ENCODE data around the gene DIPK2B. TPM values are rescaled to one million over a fixed set of nuclear protein-coding genes. Genes with fewer than 3 reads are reported as not detected.

DIPK2B gene
- total RNA-seq, 2 experiments from 2014 or later, result not detected

GRCh38 chrX:45229348-45229747 is 28.7 kb upstream of the DIPK2B start:
- no peaks in the 10 kb centered on the region for H3K9me3 ChIP-seq (ENCODE audit: low read length)
- BruUV-seq (replicated peaks), result no TSS peak
- no peaks in the 10 kb centered on the region for H3K79me2 ChIP-seq (ENCODE audit: insufficient read depth, low read depth, low read length)
- no peaks in the 10 kb centered on the region for H4K20me1 ChIP-seq (ENCODE audit: insufficient read depth, low read length)
- POLR2A ChIA-PET, result no interaction called here
- H3K4me2 ChIP-seq (ENCODE audit: low read length), result no peak overlapping the region
- H3K36me3 ChIP-seq (ENCODE audit: insufficient read depth, low read length), result no peaks in the 10 kb centered on the region
- peaks cover 20% of the 10 kb centered on the region for H3K4me1 ChIP-seq (ENCODE audit: insufficient read depth, low read length, poor library complexity, severe bottlenecking)
- no peak overlapping the region for H3K27ac ChIP-seq (ENCODE audit: low read depth, low read length, poor library complexity, severe bottlenecking)
- CTCF ChIA-PET (ENCODE audit: unreplicated experiment), result no interaction called here
- intact Hi-C loops (cut with micrococcal nuclease; ENCODE audit: unreplicated experiment), result no loop called here
- H2AFZ ChIP-seq (ENCODE audit: low read length), result no peak overlapping the region
- H3K9me2 ChIP-seq (ENCODE audit: insufficient read depth, low read length), result no peaks in the 10 kb centered on the region
- no peak for DNase-seq (ENCODE audit: low spot score)
- no peak overlapping the region for H3K4me3 ChIP-seq (ENCODE audit: low read depth, low read length, poor library complexity, severe bottlenecking)
- TF ChIP-seq, protein P1, sequence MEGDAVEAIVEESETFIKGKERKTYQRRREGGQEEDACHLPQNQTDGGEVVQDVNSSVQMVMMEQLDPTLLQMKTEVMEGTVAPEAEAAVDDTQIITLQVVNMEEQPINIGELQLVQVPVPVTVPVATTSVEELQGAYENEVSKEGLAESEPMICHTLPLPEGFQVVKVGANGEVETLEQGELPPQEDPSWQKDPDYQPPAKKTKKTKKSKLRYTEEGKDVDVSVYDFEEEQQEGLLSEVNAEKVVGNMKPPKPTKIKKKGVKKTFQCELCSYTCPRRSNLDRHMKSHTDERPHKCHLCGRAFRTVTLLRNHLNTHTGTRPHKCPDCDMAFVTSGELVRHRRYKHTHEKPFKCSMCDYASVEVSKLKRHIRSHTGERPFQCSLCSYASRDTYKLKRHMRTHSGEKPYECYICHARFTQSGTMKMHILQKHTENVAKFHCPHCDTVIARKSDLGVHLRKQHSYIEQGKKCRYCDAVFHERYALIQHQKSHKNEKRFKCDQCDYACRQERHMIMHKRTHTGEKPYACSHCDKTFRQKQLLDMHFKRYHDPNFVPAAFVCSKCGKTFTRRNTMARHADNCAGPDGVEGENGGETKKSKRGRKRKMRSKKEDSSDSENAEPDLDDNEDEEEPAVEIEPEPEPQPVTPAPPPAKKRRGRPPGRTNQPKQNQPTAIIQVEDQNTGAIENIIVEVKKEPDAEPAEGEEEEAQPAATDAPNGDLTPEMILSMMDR (conservative IDR thresholded peaks at IDR 0.05; ENCODE audit: low read length), result no peak
- no peak for TF ChIP-seq EZH2phosphoT487 (IDR thresholded peaks at IDR 0.05; ENCODE audit: borderline replicate concordance, low read depth, low read length)

- no peak overlapping the region for H3K4me2 ChIP-seq (ENCODE audit: low read length)
- TF ChIP-seq, protein P1 (conservative IDR thresholded peaks at IDR 0.05; ENCODE audit: low read length), result no peak
- no peak for TF ChIP-seq EZH2phosphoT487 (IDR thresholded peaks at IDR 0.05; ENCODE audit: borderline replicate concordance, low read depth, low read length)
- no peak overlapping the region for H2AFZ ChIP-seq (ENCODE audit: low read length)
- H3K4me3 ChIP-seq (ENCODE audit: low read depth, low read length, poor library complexity, severe bottlenecking), result no peak overlapping the region
- H3K27ac ChIP-seq (ENCODE audit: low read depth, low read length, poor library complexity, severe bottlenecking), result no peak overlapping the region
- ChIA-PET CTCF (ENCODE audit: unreplicated experiment) (no interaction called here), POLR2A (no interaction called here)
- BruUV-seq (replicated peaks), result no TSS peak
- no peaks in the 10 kb centered on the region for H3K36me3 ChIP-seq (ENCODE audit: insufficient read depth, low read length)
- peaks cover 20% of the 10 kb centered on the region for H3K4me1 ChIP-seq (ENCODE audit: insufficient read depth, low read length, poor library complexity, severe bottlenecking)
- intact Hi-C loops (cut with micrococcal nuclease; ENCODE audit: unreplicated experiment), result no loop called here
- no peaks in the 10 kb centered on the region for H4K20me1 ChIP-seq (ENCODE audit: insufficient read depth, low read length)
- no peak for DNase-seq (ENCODE audit: low spot score)
- H3K9me3 ChIP-seq (ENCODE audit: low read length), result no peaks in the 10 kb centered on the region
- no peaks in the 10 kb centered on the region for H3K9me2 ChIP-seq (ENCODE audit: insufficient read depth, low read length)
- H3K79me2 ChIP-seq (ENCODE audit: insufficient read depth, low read depth, low read length), result no peaks in the 10 kb centered on the region
Measured at GRCh38 chrX:45228126-45228525, 27.4 kb upstream of the DIPK2B start.

GRCh38 chrX:45208121-45208856 is 7.6 kb upstream of the DIPK2B start:
- Histone ChIP-seq H3K9me3 (ENCODE audit: low read length) (no peaks in the 10 kb centered on the region), H3K4me2 (ENCODE audit: low read length) (no peak overlapping the region), H3K9me2 (ENCODE audit: insufficient read depth, low read length) (no peaks in the 10 kb centered on the region), H3K4me3 (ENCODE audit: low read depth, low read length, poor library complexity, severe bottlenecking) (no peak overlapping the region), H2AFZ (ENCODE audit: low read length) (no peak overlapping the region), H4K20me1 (ENCODE audit: insufficient read depth, low read length) (no peaks in the 10 kb centered on the region), H3K79me2 (ENCODE audit: insufficient read depth, low read depth, low read length) (no peaks in the 10 kb centered on the region), H3K4me1 (ENCODE audit: insufficient read depth, low read length, poor library complexity, severe bottlenecking) (no peaks in the 10 kb centered on the region), H3K36me3 (ENCODE audit: insufficient read depth, low read length) (no peaks in the 10 kb centered on the region), H3K27ac (ENCODE audit: low read depth, low read length, poor library complexity, severe bottlenecking) (no peak overlapping the region)
- intact Hi-C loops (cut with micrococcal nuclease; ENCODE audit: unreplicated experiment), result no loop called here
- POLR2A ChIA-PET, result interaction anchor here (0.6 kb wide), 1 partner anchor 896 kb away, joined by 7 read pairs; no protein-coding TSS in a partner anchor
- CTCF ChIA-PET (ENCODE audit: unreplicated experiment), result no interaction called here
- TF ChIP-seq EZH2phosphoT487 (IDR thresholded peaks at IDR 0.05; ENCODE audit: borderline replicate concordance, low read depth, low read length), result no peak
- TF ChIP-seq, protein P1 (conservative IDR thresholded peaks at IDR 0.05; ENCODE audit: low read length), result peak; percentile 46
- BruUV-seq (replicated peaks), result no TSS peak
- DNase-seq (ENCODE audit: low spot score), result no peak

All from OCI-LY7 (cell line).